Effector memory CD8-positive, alpha-beta T cell (primary cell): ENCODE data around the gene SORBS2.

ENCODE experiments used
- ATAC-seq: fragments of 150-1000 bp; cut with Tn5 transposase; replicated peaks from 2 replicates; pipeline ENCODE4 v1.10.0; 2021; ENCODE audit warnings: mild to moderate bottlenecking, moderate library complexity
- DNase-seq, 3 experiments: peaks; one replicate each; pipeline ENCODE4 v3.0.0; 2021
- H3K27ac Mint-ChIP-seq, 2 donors: one replicate each; pipeline ENCODE4 v1.8.0; 2022; ENCODE audit warnings: mild to moderate bottlenecking in 2 of 2, mixed read lengths in 2 of 2, moderate library complexity in 2 of 2
- H3K27me3 Mint-ChIP-seq, 2 donors: one replicate each; pipeline ENCODE4 v1.8.0; 2022; ENCODE audit warnings: mixed read lengths in 2 of 2
- H3K36me3 Mint-ChIP-seq: one replicate; pipeline ENCODE4 v1.8.0; 2022; ENCODE audit warnings: mild to moderate bottlenecking, moderate library complexity, mixed read lengths; ENCODE audit not compliant: insufficient read depth
- H3K4me1 Mint-ChIP-seq, 2 donors: one replicate each; pipeline ENCODE4 v1.8.0; 2022; ENCODE audit warnings: low read depth in 2 of 2, mixed read lengths in 2 of 2
- H3K4me3 Mint-ChIP-seq, 2 donors: one replicate each; pipeline ENCODE4 v1.8.0; 2022; ENCODE audit warnings: mild to moderate bottlenecking in 2 of 2, mixed read lengths in 2 of 2, moderate library complexity in 2 of 2
- H3K9me3 Mint-ChIP-seq, 2 donors: one replicate each; pipeline ENCODE4 v1.8.0; 2022; ENCODE audit warnings: mixed read lengths in 2 of 2

The SORBS2 gene

GRCh38 chr4:185644408-185644807 is 167.6 kb downstream of the SORBS2 start:
- DNase-seq (no peak), ATAC-seq (no peak)
- H3K36me3 Mint-ChIP-seq, result no peaks in the 10 kb centered on the region
- H3K27me3 Mint-ChIP-seq, result peaks cover 25 to 39% of the 10 kb centered on the region in 2 donors
- H3K4me3 Mint-ChIP-seq, result no peak overlapping the region
- H3K4me1 Mint-ChIP-seq, result peaks cover 0 to 3% of the 10 kb centered on the region in 2 donors
- H3K27ac Mint-ChIP-seq, result no peak overlapping the region
- no peaks in the 10 kb centered on the region for H3K9me3 Mint-ChIP-seq

GRCh38 chr4:185642907-185643306 is 169.1 kb downstream of the SORBS2 start:
- Mint-ChIP-seq H3K9me3 (no peaks in the 10 kb centered on the region), H3K27me3 (peaks cover 34 to 49% of the 10 kb centered on the region in 2 donors), H3K36me3 (no peaks in the 10 kb centered on the region), H3K4me1 (peaks cover 2 to 3% of the 10 kb centered on the region in 2 donors), H3K4me3 (no peak overlapping the region), H3K27ac (no peak overlapping the region)
- no peak for ATAC-seq
- no peak for DNase-seq

GRCh38 chr4:185640811-185641675 is 171.0 kb downstream of the SORBS2 start:
- DNase-seq (no peak), ATAC-seq (no peak)
- Mint-ChIP-seq H3K4me1 (peaks cover 2 to 3% of the 10 kb centered on the region in 2 donors), H3K4me3 (no peak overlapping the region), H3K27ac (no peak overlapping the region), H3K36me3 (no peaks in the 10 kb centered on the region), H3K27me3 (peaks cover 44 to 52% of the 10 kb centered on the region in 2 donors), H3K9me3 (no peaks in the 10 kb centered on the region)

- no peak overlapping the region for H3K27ac Mint-ChIP-seq
- no peaks in the 10 kb centered on the region for H3K36me3 Mint-ChIP-seq
- peaks cover 35 to 51% of the 10 kb centered on the region in 2 donors for H3K27me3 Mint-ChIP-seq
- DNase-seq, result no peak
- no peaks in the 10 kb centered on the region for H3K9me3 Mint-ChIP-seq
- ATAC-seq, result no peak
- H3K4me3 Mint-ChIP-seq, result no peak overlapping the region
- peaks cover 2 to 3% of the 10 kb centered on the region in 2 donors for H3K4me1 Mint-ChIP-seq
These were observed 173.3 kb downstream of the SORBS2 start for GRCh38 chr4:185638548-185639301.

- Mint-ChIP-seq H3K27ac (no peak overlapping the region), H3K4me3 (no peak overlapping the region), H3K9me3 (no peaks in the 10 kb centered on the region), H3K4me1 (peaks cover 2 to 3% of the 10 kb centered on the region in 2 donors), H3K27me3 (peaks cover 30 to 45% of the 10 kb centered on the region in 2 donors), H3K36me3 (no peaks in the 10 kb centered on the region)
- DNase-seq, result no peak
- ATAC-seq, result no peak
These were observed 173.9 kb downstream of the SORBS2 start for GRCh38 chr4:185638093-185638492.

- H3K4me1 Mint-ChIP-seq, result peaks cover 0 to 2% of the 10 kb centered on the region in 2 donors
- no peak for ATAC-seq
- no peaks in the 10 kb centered on the region for H3K36me3 Mint-ChIP-seq
- no peak for DNase-seq
- peaks cover 24 to 38% of the 10 kb centered on the region in 2 donors for H3K27me3 Mint-ChIP-seq
- H3K4me3 Mint-ChIP-seq, result no peak overlapping the region
- no peak overlapping the region for H3K27ac Mint-ChIP-seq
- H3K9me3 Mint-ChIP-seq, result no peaks in the 10 kb centered on the region
These were observed 174.7 kb downstream of the SORBS2 start for GRCh38 chr4:185637163-185637875.

GRCh38 chr4:185634066-185634652 is 177.8 kb downstream of the SORBS2 start:
- no peak for ATAC-seq
- Mint-ChIP-seq H3K4me3 (no peak overlapping the region), H3K27me3 (peaks cover 24 to 39% of the 10 kb centered on the region in 2 donors), H3K36me3 (no peaks in the 10 kb centered on the region), H3K4me1 (peaks cover 0 to 2% of the 10 kb centered on the region in 2 donors), H3K9me3 (no peaks in the 10 kb centered on the region), H3K27ac (no peak overlapping the region)
- DNase-seq, result no peak

GRCh38 chr4:185626798-185627197 is 185.2 kb downstream of the SORBS2 start:
- H3K36me3 Mint-ChIP-seq, result no peaks in the 10 kb centered on the region
- no peak for DNase-seq
- no peaks in the 10 kb centered on the region for H3K4me1 Mint-ChIP-seq
- no peak overlapping the region for H3K27ac Mint-ChIP-seq
- H3K4me3 Mint-ChIP-seq, result no peak overlapping the region
- no peak for ATAC-seq
- peaks cover 19 to 36% of the 10 kb centered on the region in 2 donors for H3K27me3 Mint-ChIP-seq
- peaks cover 0 to 3% of the 10 kb centered on the region in 2 donors for H3K9me3 Mint-ChIP-seq

- Mint-ChIP-seq H3K27me3 (peaks cover 19 to 36% of the 10 kb centered on the region in 2 donors), H3K9me3 (peaks cover 0 to 3% of the 10 kb centered on the region in 2 donors), H3K36me3 (no peaks in the 10 kb centered on the region), H3K4me3 (no peak overlapping the region), H3K4me1 (no peaks in the 10 kb centered on the region), H3K27ac (no peak overlapping the region)
- no peak for ATAC-seq
- no peak for DNase-seq
These were observed 186.5 kb downstream of the SORBS2 start for GRCh38 chr4:185625503-185625902.

GRCh38 chr4:185624259-185624589 is 187.8 kb downstream of the SORBS2 start:
- no peak for ATAC-seq
- H3K4me1 Mint-ChIP-seq, result no peaks in the 10 kb centered on the region
- DNase-seq, result no peak
- H3K27ac Mint-ChIP-seq, result no peak overlapping the region
- peaks cover 21 to 37% of the 10 kb centered on the region in 2 donors for H3K27me3 Mint-ChIP-seq
- peaks cover 0 to 3% of the 10 kb centered on the region in 2 donors for H3K9me3 Mint-ChIP-seq
- no peaks in the 10 kb centered on the region for H3K36me3 Mint-ChIP-seq
- H3K4me3 Mint-ChIP-seq, result no peak overlapping the region

- DNase-seq (no peak), ATAC-seq (no peak)
- Mint-ChIP-seq H3K36me3 (no peaks in the 10 kb centered on the region), H3K4me1 (no peaks in the 10 kb centered on the region), H3K9me3 (peaks cover 0 to 3% of the 10 kb centered on the region in 2 donors), H3K27me3 (peaks cover 20 to 36% of the 10 kb centered on the region in 2 donors), H3K27ac (no peak overlapping the region), H3K4me3 (no peak overlapping the region)
These were observed 188.3 kb downstream of the SORBS2 start for GRCh38 chr4:185623444-185624258.

- peaks cover 14 to 24% of the 10 kb centered on the region in 2 donors for H3K27me3 Mint-ChIP-seq
- H3K9me3 Mint-ChIP-seq, result no peaks in the 10 kb centered on the region
- no peaks in the 10 kb centered on the region for H3K4me1 Mint-ChIP-seq
- H3K4me3 Mint-ChIP-seq, result no peak overlapping the region
- no peak overlapping the region for H3K27ac Mint-ChIP-seq
- ATAC-seq, result no peak
- no peaks in the 10 kb centered on the region for H3K36me3 Mint-ChIP-seq
- DNase-seq, result no peak
These were observed 203.8 kb downstream of the SORBS2 start for GRCh38 chr4:185608185-185608584.
